ENCODE results near the gene AMER2. TPM values are rescaled to one million over a fixed set of nuclear protein-coding genes. Genes with fewer than 3 reads are reported as not detected.

AMER2 gene
- total RNA-seq, 1 experiment from 2014 or later = not detected

DNA sequence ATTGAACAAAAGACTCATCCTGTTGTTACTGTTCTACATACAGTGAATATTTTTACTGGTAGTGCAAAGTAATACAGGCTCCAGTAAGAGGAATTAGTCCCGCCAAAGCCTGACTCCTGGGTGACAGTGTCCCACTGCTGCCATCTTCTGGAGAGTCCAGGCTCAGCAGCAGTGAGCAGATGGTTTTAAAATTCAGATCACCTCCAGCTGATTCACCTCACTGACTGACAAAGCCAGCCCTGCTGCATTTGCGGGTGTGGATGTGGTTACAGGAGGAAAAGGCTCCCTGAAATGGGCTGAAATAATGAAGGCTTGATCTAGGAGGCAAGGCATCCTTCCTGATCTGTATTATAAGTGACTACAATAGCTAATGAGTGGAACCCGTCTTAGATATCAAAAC is 57.9 kb downstream of the AMER2 start:
- H3K36me3 Mint-ChIP-seq (ENCODE audit: insufficient read depth, unreplicated experiment) = no peaks in the 10 kb centered on the region
- TF ChIP-seq, protein P1, sequence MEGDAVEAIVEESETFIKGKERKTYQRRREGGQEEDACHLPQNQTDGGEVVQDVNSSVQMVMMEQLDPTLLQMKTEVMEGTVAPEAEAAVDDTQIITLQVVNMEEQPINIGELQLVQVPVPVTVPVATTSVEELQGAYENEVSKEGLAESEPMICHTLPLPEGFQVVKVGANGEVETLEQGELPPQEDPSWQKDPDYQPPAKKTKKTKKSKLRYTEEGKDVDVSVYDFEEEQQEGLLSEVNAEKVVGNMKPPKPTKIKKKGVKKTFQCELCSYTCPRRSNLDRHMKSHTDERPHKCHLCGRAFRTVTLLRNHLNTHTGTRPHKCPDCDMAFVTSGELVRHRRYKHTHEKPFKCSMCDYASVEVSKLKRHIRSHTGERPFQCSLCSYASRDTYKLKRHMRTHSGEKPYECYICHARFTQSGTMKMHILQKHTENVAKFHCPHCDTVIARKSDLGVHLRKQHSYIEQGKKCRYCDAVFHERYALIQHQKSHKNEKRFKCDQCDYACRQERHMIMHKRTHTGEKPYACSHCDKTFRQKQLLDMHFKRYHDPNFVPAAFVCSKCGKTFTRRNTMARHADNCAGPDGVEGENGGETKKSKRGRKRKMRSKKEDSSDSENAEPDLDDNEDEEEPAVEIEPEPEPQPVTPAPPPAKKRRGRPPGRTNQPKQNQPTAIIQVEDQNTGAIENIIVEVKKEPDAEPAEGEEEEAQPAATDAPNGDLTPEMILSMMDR (IDR thresholded peaks at IDR 0.05; ENCODE audit: unreplicated experiment) = peak; percentile 44
- peak; percentile 70 for DNase-seq
- H3K9me3 Mint-ChIP-seq (ENCODE audit: low read depth, unreplicated experiment) = no peaks in the 10 kb centered on the region
- intact Hi-C loops (cut with micrococcal nuclease; ENCODE audit: unreplicated experiment) = loop anchor here (10.0 kb wide), 1 partner anchor 119 kb away; no protein-coding TSS in a partner anchor
- no TSS peak for BruUV-seq (replicated peaks)
- H3K27me3 Mint-ChIP-seq (ENCODE audit: unreplicated experiment) = peaks cover 37% of the 10 kb centered on the region
- no peak overlapping the region for H3K27ac Mint-ChIP-seq (ENCODE audit: unreplicated experiment)
- CTCF ChIA-PET = interaction anchor here (0.6 to 0.7 kb wide), 2 partner anchors 11 to 114 kb away, joined by 3 to 7 read pairs; no protein-coding TSS in a partner anchor
- H3K4me1 Mint-ChIP-seq (ENCODE audit: low read depth, unreplicated experiment) = no peaks in the 10 kb centered on the region
- H3K4me3 Mint-ChIP-seq (ENCODE audit: low read depth, unreplicated experiment) = no peak overlapping the region

- peaks cover 43% of the 10 kb centered on the region for H3K27me3 Mint-ChIP-seq (ENCODE audit: unreplicated experiment)
- H3K36me3 Mint-ChIP-seq (ENCODE audit: insufficient read depth, unreplicated experiment) = no peaks in the 10 kb centered on the region
- no TSS peak for BruUV-seq (replicated peaks)
- H3K4me1 Mint-ChIP-seq (ENCODE audit: low read depth, unreplicated experiment) = no peaks in the 10 kb centered on the region
- no peak overlapping the region for H3K27ac Mint-ChIP-seq (ENCODE audit: unreplicated experiment)
- intact Hi-C loops (cut with micrococcal nuclease; ENCODE audit: unreplicated experiment) = loop anchor here (10.0 kb wide), 1 partner anchor 118 kb away; no protein-coding TSS in a partner anchor
- CTCF ChIA-PET = interaction anchor here (0.7 kb wide), 1 partner anchor 970 kb away, joined by 5 read pairs; no protein-coding TSS in a partner anchor
- no peak overlapping the region for H3K4me3 Mint-ChIP-seq (ENCODE audit: low read depth, unreplicated experiment)
- TF ChIP-seq, protein P1 (IDR thresholded peaks at IDR 0.05; ENCODE audit: unreplicated experiment) = no peak
- H3K9me3 Mint-ChIP-seq (ENCODE audit: low read depth, unreplicated experiment) = no peaks in the 10 kb centered on the region
- no peak for DNase-seq
Measured at GRCh38 chr13:25112695-25113255, 59.3 kb downstream of the AMER2 start.

Other genes starting within 250 kb of the AMER2 start
- gene PABPC3, start 76.2 kb downstream of the AMER2 start, total RNA-seq (2022) = 0.15 and 0.28 TPM in 2 replicates
- 7.0 and 7.1 TPM in 2 replicates for gene MTMR6, start 115.2 kb upstream of the AMER2 start, total RNA-seq (2022)
- gene NUP58, start 129.3 kb upstream of the AMER2 start, total RNA-seq (2022) = 38.9 and 41.0 TPM in 2 replicates
- gene ATP8A2, start 199.7 kb upstream of the AMER2 start, total RNA-seq (2022) = 0.05 and 0.07 TPM in 2 replicates

Data from Calu3 (cell line).